NCI-H446 treated with DMSO at 0.1 percent for 48 hours (cell line): ENCODE data around the gene CEP128.

ENCODE experiments used
- DNase-seq: peaks from one replicate; lab custom pipeline; 2025; lab: John Stamatoyannopoulos, UW

Gene CEP128

GRCh38 chr14:80941241-80942185, at the start of gene CEP128:
CEP128 (minus strand) TSS chr14:80941738.
- DNase-seq = peak; percentile 97

DNA sequence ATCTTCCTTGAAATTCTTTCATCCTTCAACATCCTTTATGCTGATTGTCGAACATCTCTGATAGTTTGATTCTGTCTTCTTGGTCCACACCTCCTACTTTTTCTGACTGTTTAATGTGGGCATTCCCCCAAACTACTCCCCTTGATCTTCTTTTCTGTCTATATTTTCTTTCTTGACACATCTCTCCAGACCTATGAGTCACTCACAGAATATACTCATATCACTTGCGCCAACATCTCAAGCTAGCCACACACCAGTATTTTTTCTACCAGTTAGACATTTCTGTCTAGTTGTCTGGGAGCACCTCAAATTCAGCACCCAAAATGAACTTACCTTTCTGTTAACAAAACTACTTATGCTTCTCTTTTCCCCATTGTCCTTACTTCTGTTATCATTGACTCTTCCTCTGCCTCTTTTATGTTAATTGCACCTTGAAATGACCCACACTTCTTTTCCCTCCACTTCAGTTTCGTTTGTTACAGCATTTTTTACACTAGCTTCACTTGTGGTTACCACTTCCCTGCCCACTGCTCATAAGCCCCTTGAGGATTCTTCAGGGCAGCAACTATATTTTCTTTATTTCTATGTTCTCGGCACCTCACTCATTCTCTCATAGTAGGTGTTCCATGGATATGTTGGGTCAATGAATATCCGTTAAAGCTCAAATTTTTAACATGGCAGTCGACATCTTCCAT, 47.3 kb upstream of the CEP128 start:
- no peak for DNase-seq

- no peak for DNase-seq
These were observed 46.7 kb upstream of the CEP128 start for GRCh38 chr14:80988192-80988591.

GRCh38 chr14:80987235-80988032, 45.9 kb upstream of the CEP128 start:
- DNase-seq = peak; percentile 76

- DNase-seq = no peak
These were observed 41.2 kb upstream of the CEP128 start for GRCh38 chr14:80982711-80983110.

DNA sequence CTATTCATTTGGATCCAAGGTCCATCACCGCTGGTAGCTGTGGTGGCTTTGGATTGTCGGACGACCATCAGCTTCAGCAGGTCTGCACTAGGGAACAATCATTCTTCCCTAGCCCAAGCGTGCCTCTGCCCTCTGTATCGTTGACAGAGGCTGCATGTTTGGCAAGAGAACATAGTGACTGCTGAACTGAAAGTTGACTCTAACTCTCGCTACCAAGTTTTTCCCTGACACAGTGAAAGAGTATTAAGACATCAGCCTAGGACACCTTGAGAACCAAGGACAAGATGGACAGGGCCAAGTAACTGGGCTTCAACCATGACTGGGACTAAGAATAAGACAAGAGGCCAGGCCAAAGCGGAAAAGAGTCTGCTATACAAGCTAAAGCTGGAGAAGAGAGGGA, 40.1 kb upstream of the CEP128 start:
- no peak for DNase-seq

- DNase-seq = peak; percentile 39
These were observed 39.6 kb upstream of the CEP128 start for GRCh38 chr14:80981156-80981555.

DNA sequence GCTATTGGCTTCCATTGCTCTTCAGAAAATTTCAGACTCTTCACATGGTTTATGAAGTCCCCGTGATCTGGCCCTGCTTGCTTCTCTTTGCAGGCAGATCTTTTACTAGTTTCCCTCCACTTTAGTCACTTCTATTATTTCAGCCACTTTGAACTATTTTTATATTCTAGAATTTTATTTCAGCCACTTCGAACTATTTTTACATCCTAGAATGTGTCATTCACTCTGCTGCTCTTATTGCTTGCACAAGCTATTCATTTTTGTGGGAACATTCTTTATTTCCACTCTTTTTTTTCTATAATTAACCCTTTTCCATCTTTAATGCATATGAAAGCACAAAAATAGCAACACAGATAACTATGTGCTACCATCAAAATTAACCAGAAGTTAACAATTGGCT, 38.4 kb upstream of the CEP128 start:
- no peak for DNase-seq

DNA sequence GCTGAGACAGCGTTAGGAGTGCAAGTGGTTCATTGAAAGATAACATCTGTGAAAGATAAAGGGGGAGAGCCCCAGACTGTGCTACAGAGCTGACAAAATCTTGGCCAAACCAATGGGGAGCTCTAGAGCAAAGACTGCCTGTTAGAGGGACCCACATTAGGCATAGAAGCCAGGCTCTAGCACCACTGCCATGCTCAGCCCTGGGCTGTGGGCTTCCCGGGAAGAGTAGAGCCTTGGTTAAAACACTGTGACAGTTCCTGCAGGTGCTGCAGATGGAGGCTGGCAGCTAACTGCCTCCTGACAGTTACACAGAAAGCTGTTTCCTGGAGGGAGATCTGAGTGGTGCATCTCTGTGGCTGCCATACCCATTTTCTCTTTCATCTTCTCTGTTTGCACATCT, 36.9 kb upstream of the CEP128 start:
- no peak for DNase-seq

- DNase-seq = no peak
These were observed 35.7 kb upstream of the CEP128 start for GRCh38 chr14:80977221-80977620.

DNA sequence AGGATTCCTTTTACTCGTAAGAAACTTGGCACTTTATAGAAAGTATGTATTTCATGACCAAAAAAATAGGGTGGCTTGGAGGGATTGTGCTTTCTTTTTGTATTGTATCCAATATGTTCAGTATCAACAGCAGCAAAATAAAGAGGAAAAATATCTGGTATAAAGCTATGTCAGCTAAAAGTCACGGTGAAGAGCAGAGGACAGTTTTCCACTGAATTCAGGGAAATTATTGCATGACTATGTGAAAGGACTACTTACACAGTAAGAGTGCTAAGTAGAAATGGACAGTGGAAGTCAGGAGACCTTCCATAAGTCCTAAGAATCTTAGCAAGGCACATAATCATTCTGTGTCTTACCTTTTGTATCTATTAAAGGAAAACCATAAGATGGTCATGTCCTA, 33.1 kb upstream of the CEP128 start:
- DNase-seq = no peak

DNA sequence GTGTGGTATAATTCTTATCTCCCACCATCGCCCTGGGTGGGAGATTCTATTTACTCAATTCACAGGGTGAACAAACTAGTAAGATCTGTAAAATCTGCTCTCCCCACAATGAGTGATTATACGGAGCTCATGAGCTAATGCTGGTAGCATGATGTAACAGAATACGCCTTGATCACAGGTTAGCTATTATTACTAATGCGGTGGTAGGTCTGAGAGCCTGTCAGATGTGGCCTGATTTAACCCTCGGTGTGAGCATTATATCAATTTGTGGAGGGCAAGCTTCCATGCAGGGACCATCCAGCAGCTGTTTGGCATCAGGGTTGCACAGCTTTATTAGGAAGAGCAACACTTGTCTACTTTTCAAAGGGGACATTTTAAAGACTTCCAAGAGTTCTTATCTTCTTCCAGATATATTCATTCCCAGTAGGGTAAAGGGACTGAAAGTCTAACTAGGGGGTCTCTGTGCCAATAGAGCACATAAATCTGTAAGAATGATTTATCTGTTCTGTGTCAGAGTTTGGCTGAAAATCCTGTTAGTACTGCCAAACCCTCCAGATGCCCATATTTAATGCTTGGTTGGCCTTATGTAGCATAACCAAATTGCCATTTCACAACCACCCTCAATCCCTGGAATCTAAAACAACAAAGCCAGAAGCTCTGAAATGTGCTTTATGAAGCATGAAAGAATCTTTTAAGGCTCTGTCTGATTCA, 32.5 kb upstream of the CEP128 start:
- DNase-seq = peak; percentile 99

DNA sequence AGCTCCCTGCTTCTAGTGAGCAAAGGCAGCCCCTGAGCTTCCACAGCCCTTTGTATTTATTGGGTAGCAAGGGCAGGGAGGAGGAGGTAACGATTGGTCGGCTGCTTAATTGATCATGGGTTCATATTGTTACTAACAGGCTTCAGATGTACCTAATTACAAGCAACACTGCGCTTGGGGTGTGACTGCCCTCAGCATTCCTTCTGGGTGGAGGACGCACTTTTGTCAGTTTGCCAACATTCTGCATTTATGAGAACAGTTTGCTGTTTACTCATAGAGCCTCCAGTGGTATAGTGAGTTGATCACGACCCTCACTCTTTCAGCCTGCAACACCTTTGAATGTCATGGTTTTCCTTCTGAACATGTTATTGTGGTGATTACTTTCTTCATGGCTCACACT, 23.5 kb upstream of the CEP128 start:
- no peak for DNase-seq

DNA sequence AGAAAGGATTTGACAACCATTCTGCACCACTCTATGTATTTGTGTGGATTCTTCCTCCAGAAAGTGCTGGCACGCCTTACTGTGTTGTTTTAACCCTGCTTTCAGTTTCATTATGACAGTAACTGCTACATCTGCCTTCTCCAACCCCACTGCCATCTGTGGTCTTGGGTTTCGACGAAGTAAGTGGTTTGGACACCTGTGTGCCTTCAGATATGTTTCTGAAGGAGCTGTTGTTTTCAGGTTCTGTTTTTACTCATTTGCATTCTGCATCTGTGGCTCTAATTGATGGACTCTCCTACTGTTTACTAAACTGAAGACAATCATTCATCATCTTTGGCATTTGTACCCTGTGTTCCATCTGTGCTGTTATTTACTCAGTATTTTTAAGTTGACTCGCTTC, 18.0 kb upstream of the CEP128 start:
- peak; percentile 97 for DNase-seq

- DNase-seq = no peak
These were observed 17.4 kb upstream of the CEP128 start for GRCh38 chr14:80958939-80959338.

DNA sequence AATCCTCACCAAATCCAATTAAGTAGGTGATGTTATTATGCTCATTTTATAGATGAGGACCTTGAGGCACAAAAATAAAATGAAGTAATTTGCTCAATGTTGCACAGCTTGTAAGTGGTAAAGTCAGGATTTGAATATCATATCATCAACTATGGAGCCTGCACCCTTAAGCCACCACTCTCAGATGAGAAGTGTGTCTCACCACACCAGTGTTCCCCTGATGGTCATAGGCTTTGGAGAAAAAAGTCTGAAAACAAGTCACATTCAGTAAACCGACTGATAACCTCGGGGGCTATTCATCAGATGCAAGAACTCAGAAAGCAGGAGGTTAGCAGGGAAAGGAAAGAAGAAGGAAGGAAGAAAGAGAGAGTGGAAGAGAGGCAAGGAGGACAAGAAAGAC, 16.7 kb upstream of the CEP128 start:
- no peak for DNase-seq

GRCh38 chr14:80957613-80958012, 16.1 kb upstream of the CEP128 start:
- no peak for DNase-seq

DNA sequence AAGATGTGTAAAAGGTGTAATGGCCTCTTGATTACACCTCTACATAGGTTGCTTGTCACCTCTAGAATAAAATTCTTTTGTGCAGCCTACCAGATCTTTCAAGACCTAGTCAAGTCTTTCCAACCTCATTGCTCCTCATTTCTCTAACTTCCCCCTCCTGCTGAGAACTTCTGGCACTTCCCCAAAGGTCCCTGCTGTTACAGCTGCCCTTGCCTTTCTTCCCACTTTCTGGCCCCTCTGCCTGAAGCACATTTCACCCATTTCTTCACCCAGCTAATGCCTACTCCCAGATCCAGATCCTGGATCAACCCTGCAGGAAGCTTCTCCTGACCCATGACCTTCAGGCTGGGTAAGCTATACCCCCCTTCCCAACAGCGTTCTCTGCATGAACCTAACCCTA, 15.4 kb upstream of the CEP128 start:
- peak; percentile 51 for DNase-seq

DNA sequence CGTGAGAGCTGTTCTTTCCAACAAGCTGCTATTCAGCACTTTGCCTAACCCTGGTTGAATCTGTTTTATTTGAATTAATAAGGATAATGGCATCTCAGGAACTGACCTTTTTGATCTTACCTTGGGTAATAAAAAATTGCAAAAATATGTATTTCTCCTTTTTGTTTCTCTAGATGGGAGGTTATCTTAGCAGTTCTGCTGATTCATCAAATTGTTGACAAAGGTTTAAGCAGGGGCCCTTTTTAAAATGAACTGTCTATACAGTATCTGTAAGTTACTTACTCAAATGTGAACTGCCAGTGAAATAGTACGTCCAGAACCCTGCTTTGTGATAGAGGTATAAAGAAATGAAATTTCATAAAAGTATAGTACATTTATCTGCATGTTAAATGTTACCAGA, 14.6 kb upstream of the CEP128 start:
- no peak for DNase-seq

DNA sequence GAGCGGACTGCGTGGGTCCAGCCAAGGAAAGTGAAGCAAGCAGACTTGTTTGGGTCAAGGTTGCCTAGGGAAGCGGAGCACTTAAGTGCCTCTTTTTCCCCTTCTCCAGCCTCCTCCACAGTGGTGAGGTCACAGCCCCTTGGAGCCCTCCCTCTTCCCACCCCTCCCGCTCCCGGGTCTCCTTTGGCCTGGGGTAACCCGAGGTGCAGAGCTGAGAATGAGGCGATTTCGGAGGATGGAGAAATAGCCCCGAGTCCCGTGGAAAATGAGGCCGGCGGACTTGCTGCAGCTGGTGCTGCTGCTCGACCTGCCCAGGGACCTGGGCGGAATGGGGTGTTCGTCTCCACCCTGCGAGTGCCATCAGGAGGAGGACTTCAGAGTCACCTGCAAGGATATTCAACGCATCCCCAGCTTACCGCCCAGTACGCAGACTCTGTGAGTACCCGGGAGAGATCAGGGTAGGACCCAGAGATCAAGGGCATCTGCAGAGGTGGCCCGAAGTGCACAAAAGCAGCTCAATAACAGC, 13.9 kb upstream of the CEP128 start, which contains the start of gene TSHR:
Gene TSHR (plus strand): TSS at position 206 of the 526 bp plus-strand sequence. CDS start 60 bp downstream, at position 266.
- DNase-seq = no peak

- DNase-seq = peak; percentile 51
These were observed 13.3 kb upstream of the CEP128 start for GRCh38 chr14:80954687-80955299.
